ENCODE results near the gene ZC3H12D.

DNA sequence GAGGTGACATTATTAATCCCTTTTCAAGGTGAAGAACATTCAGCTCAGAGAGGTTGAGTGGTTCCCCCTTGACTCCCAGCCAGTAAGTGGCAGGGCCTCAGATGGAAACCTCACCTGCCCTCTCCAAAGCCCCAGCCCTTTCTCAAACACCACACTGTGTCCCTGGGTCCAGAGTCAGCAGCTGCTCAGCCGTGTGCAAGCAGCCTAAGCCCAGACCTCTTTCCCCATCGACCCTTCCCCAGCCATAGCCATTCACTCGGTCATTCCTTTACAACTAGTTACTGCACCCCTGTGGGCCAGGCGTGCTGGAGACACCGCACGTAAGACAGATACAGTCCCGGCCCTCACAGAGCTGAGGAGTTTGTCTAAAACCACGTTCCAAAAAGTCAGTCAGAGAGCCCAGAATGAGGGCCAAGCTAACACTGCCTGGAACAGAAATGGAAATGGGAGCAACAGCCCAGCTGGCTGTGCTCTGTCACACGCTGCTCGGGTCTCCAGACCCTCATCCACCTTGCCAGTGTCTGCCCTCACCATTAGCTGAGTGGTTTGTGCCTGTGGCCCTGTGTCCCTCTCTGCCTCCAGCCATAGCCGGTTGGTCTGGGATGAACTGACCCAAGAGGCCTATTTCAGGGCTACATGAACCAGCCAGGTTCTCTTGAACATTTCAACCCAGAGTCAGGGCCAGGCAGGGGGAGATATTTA lies 29.6 kb downstream of the ZC3H12D start:
- no peak for TF ChIP-seq CTCF (IDR thresholded peaks at IDR 0.05)
- TF ChIP-seq EP300 (IDR thresholded peaks at IDR 0.05), result no peak

Data from sigmoid colon (tissue), 4 donors.